MM.1S (cell line): ENCODE measurements around the gene BCHE.

ENCODE experiments used
- CTCF ChIP-seq: fragments of 300-600 bp; sonication (generic); IDR thresholded peaks from 2 replicates; pipeline ENCODE4 v1.5.1; 2016; ENCODE audit warnings: antibody characterized with exemption, low read length, mixed read lengths
- EZH2 ChIP-seq: fragments of 300-600 bp; sonication (generic); optimal IDR thresholded peaks from 2 replicates; pipeline ENCODE3; 2017; ENCODE audit warnings: low read depth, mild to moderate bottlenecking, antibody characterized with exemption, low read length, mixed read lengths
- EZH2phosphoT487 ChIP-seq: fragments of 300-600 bp; sonication (generic); IDR thresholded peaks from 2 replicates; pipeline ENCODE4 v1.6.1; 2018; ENCODE audit warnings: antibody characterized with exemption, low read length

GRCh38 chr3:165775824-165776223, 61.4 kb downstream of the BCHE start:
- no peak for TF ChIP-seq EZH2phosphoT487
- TF ChIP-seq CTCF, result no peak
- TF ChIP-seq EZH2, result no peak
